HG03460 (cell line): ENCODE results near the gene TCAP.

Experiments used
- ATAC-seq: cut with Tn5 transposase; IDR thresholded peaks from one replicate; pipeline ENCODE4 v1.9.1; 2021; ENCODE audit not compliant: unreplicated experiment

The TCAP gene

GRCh38 chr17:39664581-39665561, at the start of gene TCAP:
TCAP (plus strand) TSS chr17:39665349; CDS start chr17:39665360, 11 bp downstream.
- ATAC-seq, result no peak

- no peak for ATAC-seq
These were observed 49.7 kb upstream of the TCAP start for GRCh38 chr17:39615434-39615833.

- no peak for ATAC-seq
These were observed 48.1 kb upstream of the TCAP start for GRCh38 chr17:39617100-39617445.

- ATAC-seq, result no peak
These were observed 47.5 kb upstream of the TCAP start for GRCh38 chr17:39617446-39618245.

- no peak for ATAC-seq
These were observed 46.8 kb upstream of the TCAP start for GRCh38 chr17:39618246-39618913.

- no peak for ATAC-seq
These were observed 46.0 kb upstream of the TCAP start for GRCh38 chr17:39618956-39619785.

GRCh38 chr17:39619786-39620101, 45.4 kb upstream of the TCAP start:
- no peak for ATAC-seq

- no peak for ATAC-seq
These were observed 43.4 kb upstream of the TCAP start for GRCh38 chr17:39621523-39622379.

- no peak for ATAC-seq
These were observed 42.7 kb upstream of the TCAP start for GRCh38 chr17:39622380-39623006.

- ATAC-seq, result no peak
These were observed 41.7 kb upstream of the TCAP start for GRCh38 chr17:39623356-39623950.

GRCh38 chr17:39624313-39624712, 40.8 kb upstream of the TCAP start:
- no peak for ATAC-seq

- ATAC-seq, result no peak
These were observed 39.9 kb upstream of the TCAP start for GRCh38 chr17:39625198-39625785.

- ATAC-seq, result no peak
These were observed 38.7 kb upstream of the TCAP start, which contains the start of gene PPP1R1B for GRCh38 chr17:39626171-39627046. PPP1R1B (plus strand) TSS chr17:39626952; CDS start chr17:39627393, 441 bp downstream.

GRCh38 chr17:39627047-39627711, 38.0 kb upstream of the TCAP start:
- no peak for ATAC-seq

- ATAC-seq, result no peak
These were observed 37.2 kb upstream of the TCAP start for GRCh38 chr17:39627712-39628516.
